ENCODE results near the gene DPH6.
"Not testable (repeated sequence)": the region's sequence is repeated elsewhere in the genome, so short reads cannot be mapped to it uniquely, and the experiment has no call there.

Gene DPH6

GRCh38 chr15:35329521-35329961 lies 216.4 kb downstream of the DPH6 start:
- no peak for DNase-seq (ENCODE audit: low spot score)

DNA sequence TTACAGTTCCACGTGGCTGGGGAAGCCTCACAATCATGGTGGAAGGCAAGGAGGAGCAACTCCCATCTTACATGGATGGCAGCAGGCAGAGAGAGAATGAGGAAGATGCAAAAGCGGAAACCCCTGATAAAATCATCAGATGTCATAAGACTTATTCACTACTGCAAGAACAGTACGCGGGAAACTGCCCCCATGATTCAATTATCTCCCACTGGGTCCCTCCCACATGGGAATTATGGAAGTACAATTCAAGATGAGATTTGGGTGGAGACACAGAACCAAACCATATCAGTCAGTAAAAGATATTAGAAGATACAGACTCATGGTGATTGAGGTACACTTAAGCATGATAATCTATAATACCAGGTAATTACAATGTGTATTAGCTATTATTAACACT lies 217.1 kb downstream of the DPH6 start:
- not testable (repeated sequence) for DNase-seq (ENCODE audit: low spot score)

DNA sequence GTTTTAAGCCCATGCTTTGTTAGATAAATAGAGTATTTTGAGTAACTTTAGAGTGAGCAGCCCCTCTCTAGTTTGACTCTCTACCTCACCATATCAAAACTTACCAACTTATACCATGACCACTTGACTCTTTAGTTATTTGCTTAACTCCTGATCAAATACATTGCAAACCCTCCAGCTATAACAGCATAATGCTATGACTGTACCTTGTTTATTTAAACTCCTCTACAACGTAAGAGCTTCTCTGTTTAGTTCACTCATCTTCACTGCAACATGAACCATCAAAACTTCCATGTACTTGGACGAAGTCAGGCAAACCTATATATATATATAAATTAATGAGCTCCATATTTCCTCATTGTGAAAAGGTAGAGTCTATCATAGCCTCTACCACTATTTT lies 218.2 kb downstream of the DPH6 start:
- no peak for DNase-seq (ENCODE audit: low spot score)

- no peak for DNase-seq (ENCODE audit: low spot score)
These were observed 220.5 kb downstream of the DPH6 start for GRCh38 chr15:35325374-35325941.

DNA sequence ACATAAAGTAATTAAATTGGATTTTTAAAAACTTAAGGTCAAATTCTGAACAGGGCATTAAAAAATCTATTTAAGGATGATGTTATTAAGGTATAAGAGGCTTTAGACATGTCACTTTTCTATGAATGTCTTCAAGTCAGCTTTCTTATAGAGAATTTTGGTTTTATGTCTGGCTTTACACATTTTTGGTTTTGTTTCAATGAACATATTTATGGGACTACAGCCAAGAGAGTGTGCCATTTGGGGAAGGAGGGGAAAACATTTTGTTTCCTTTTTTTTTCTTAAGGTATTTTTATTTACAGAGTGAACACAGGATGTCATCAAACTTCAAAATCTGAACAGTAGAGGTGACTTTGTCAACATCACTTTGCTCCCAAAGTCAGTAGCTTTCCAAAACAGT lies 222.8 kb downstream of the DPH6 start:
- no peak for DNase-seq (ENCODE audit: low spot score)

DNA sequence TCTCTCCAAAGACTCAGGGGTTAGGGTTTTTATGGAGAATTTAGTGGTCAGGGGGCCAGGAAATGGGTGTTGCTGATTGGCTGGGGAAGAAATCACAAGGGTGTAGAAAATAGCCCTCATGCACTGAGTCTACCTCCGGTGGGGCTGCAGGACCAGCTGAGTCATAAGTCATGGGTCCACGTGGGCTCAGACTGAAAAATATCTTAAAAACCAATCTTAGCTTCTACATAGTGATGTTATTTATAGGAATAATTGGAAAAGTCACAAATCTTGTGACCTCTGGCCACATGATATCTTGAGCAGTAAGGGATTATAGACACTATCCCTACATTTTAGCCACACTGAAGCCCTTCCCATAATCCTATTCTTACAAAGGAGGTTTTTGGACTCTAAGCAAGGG lies 224.0 kb downstream of the DPH6 start:
- no peak for DNase-seq (ENCODE audit: low spot score)

GRCh38 chr15:35320911-35321310 lies 225.1 kb downstream of the DPH6 start:
- no peak for DNase-seq (ENCODE audit: low spot score)
